K562 (cell line): ENCODE data around the gene ARHGEF26. TPM values are rescaled to one million over a fixed set of nuclear protein-coding genes. Genes with fewer than 3 reads are reported as not detected.

Experiments
- ATAC-seq: fragments of 200-7000 bp; cut with Tn5 transposase; 3 replicates; pipeline ENCODE4 v1.9.1; 2020; ENCODE audit warnings: moderate library complexity
- BruUV-seq: library from RNA; stranded (reverse); fragments of 400-500 nt; replicated peaks from 2 replicates; lab custom pipeline; 2021; lab: Mats Ljungman, UMichigan
- CTCF ChIA-PET: fragments of 300-600 bp; formaldehyde crosslinking; extraction: SDS; loops from one replicate; lab custom pipeline; 2021; ENCODE audit warnings: low intra/inter-chr PET ratio; lab: Yijun Ruan, JAX
- POLR2A ChIA-PET: fragments of 300-600, 350-650 bp; sonication (Branson Sonifier 250); formaldehyde crosslinking; extraction: SDS; loops from one replicate; lab custom pipeline; 2021; ENCODE audit warnings: antibody characterized with exemption, inconsistent platforms; lab: Yijun Ruan, JAX
- DNase-seq, 4 experiments: peaks; one replicate each; pipeline versions ENCODE4 v3.0.0 to v3.0.0-alpha.2; 2011 to 2018; ENCODE audit warnings: low spot score in 3 of 4, mixed read lengths in 3 of 4; ENCODE audit errors: extremely low read depth in 1 of 4
- FAIRE-seq: peaks from 2 replicates; lab custom pipeline; 2011; peaks lifted over from hg19 to GRCh38; lab: Jason Lieb, UNC
- H2AFZ ChIP-seq: 2 replicates; pipeline ENCODE4 v1.6.0; 2011; ENCODE audit warnings: low read depth, low read length, control low read depth, inconsistent platforms
- H3K27ac ChIP-seq: fragments of 200-600 bp; 3 replicates; pipeline ENCODE4 v1.8.0; 2011; ENCODE audit warnings: low read depth, mild to moderate bottlenecking, control low read depth, inconsistent platforms, low read length, moderate library complexity, mixed read lengths; ENCODE audit errors: extremely low read depth
- H3K27me3 ChIP-seq, 2 experiments: fragments of 300-600 bp in 1 of 2; 2 replicates in 1 of 2; 3 replicates in 1 of 2; pipeline versions ENCODE4 v1.6.0 to v1.8.0; 2011; ENCODE audit warnings: inconsistent platforms in 2 of 2, low read length in 2 of 2, mild to moderate bottlenecking in 1 of 2, mixed read lengths in 1 of 2, moderate library complexity in 1 of 2; ENCODE audit not compliant: control insufficient read depth in 2 of 2, insufficient read depth in 2 of 2
- H3K36me3 ChIP-seq: fragments of 300-600 bp; 3 replicates; pipeline ENCODE4 v1.8.0; 2011; ENCODE audit warnings: mild to moderate bottlenecking, low read length, inconsistent platforms; ENCODE audit not compliant: control insufficient read depth, insufficient read depth
- H3K4me1 ChIP-seq, 2 experiments: fragments of 200-600 bp in 1 of 2; replicated peaks in 1 of 2; 2 replicates in 1 of 2; 3 replicates in 1 of 2; pipeline versions ENCODE4 v1.5.1 to v1.8.0; 2011; ENCODE audit warnings: inconsistent platforms in 2 of 2, low read length in 2 of 2, mild to moderate bottlenecking in 1 of 2, mixed read lengths in 1 of 2, moderate library complexity in 1 of 2; ENCODE audit not compliant: control insufficient read depth in 2 of 2, insufficient read depth in 2 of 2
- H3K4me2 ChIP-seq: 2 replicates; pipeline ENCODE4 v1.6.1; 2011; ENCODE audit warnings: low read length, control low read depth, inconsistent platforms, mixed read lengths; ENCODE audit not compliant: insufficient read depth
- H3K4me3 ChIP-seq: fragments of 200-600 bp; sonication (generic), shearing (Covaris generic); 2 replicates; pipeline ENCODE4 v1.5.1; 2016; ENCODE audit warnings: control low read depth, inconsistent platforms
- H3K79me2 ChIP-seq: fragments of 200-600 bp; 3 replicates; pipeline ENCODE4 v1.8.0; 2011; ENCODE audit warnings: low read length, inconsistent platforms; ENCODE audit not compliant: control insufficient read depth, insufficient read depth
- H3K9ac ChIP-seq, 2 experiments: 2 replicates each; pipeline versions ENCODE4 v1.6.0 to v1.6.1; 2011; ENCODE audit warnings: low read depth in 2 of 2, low read length in 2 of 2, control low read depth in 1 of 2, inconsistent platforms in 1 of 2, mild to moderate bottlenecking in 1 of 2, mixed read lengths in 1 of 2; ENCODE audit not compliant: insufficient read depth in 1 of 2
- H3K9me1 ChIP-seq: one replicate; pipeline ENCODE4 v1.6.0; 2011; ENCODE audit warnings: inconsistent platforms, mild to moderate bottlenecking, low read length, moderate library complexity; ENCODE audit not compliant: control insufficient read depth, insufficient read depth
- H3K9me3 ChIP-seq: replicated peaks from 2 replicates; pipeline ENCODE4 v1.5.1; 2011; ENCODE audit warnings: low read depth, low read length, inconsistent platforms; ENCODE audit not compliant: control insufficient read depth, insufficient read depth
- H4K20me1 ChIP-seq: replicated peaks from 2 replicates; pipeline ENCODE4 v1.6.1; 2011; ENCODE audit warnings: low read length, inconsistent platforms, mixed read lengths; ENCODE audit not compliant: control insufficient read depth, insufficient read depth
- BCL6 ChIP-seq: fragments of 250-450 bp; sonication (Bioruptor Pico); IDR thresholded peaks from 2 replicates; pipeline ENCODE4 v1.4.0; 2020
- FOS ChIP-seq: IDR thresholded peaks from 3 replicates; pipeline ENCODE4 v1.6.1; 2011; ENCODE audit not compliant: insufficient read length; ENCODE audit errors: extremely low read depth
- HSF4 ChIP-seq: fragments of 250-450 bp; sonication (Bioruptor Pico); IDR thresholded peaks from 2 replicates; pipeline ENCODE4 v2.1.2; 2022; ENCODE audit warnings: mild to moderate bottlenecking, moderate library complexity, borderline replicate concordance
- NR2C1 ChIP-seq, 2 experiments: fragments of 450-650 bp; IDR thresholded peaks; 2 replicates each; pipeline ENCODE4 v1.6.1; 2017; ENCODE audit warnings: mild to moderate bottlenecking in 2 of 2, antibody characterized with exemption in 1 of 2, inconsistent platforms in 1 of 2, missing compliant biosample characterization in 1 of 2, missing genetic modification characterization in 1 of 2
- ZNF316 ChIP-seq: fragments of 450-650 bp; IDR thresholded peaks from 2 replicates; pipeline ENCODE4 v1.6.1; 2016
- WGBS: fragments of 100-300 bp; shearing (Covaris generic); methylation state at CpG from one replicate; pipeline ENCODE4 v1.1.6; 2016; ENCODE audit warnings: low coverage, mixed read lengths; ENCODE audit not compliant: insufficient coverage; ENCODE audit errors: missing lambda C conversion rate; 5-methylcytosine and 5-hydroxymethylcytosine counted together
- in situ Hi-C: fragments of 300-500 bp; cut with MboI; formaldehyde crosslinking; loops from 4 replicates; pipeline ENCODE4 v1.15.0; 2018; ENCODE audit warnings: inconsistent platforms, mixed read lengths
- intact Hi-C: fragments of 100-400 bp; cut with micrococcal nuclease; formaldehyde crosslinking; loops from 2 replicates; pipeline ENCODE4 v1.14.2; 2022
- polyA plus RNA-seq, 8 experiments: library from polyadenylated mRNA; depleted of rRNA in 4 of 8; stranded (reverse) in 5 of 8; unstranded in 3 of 8; fragments of >200 nt; fragmentation: Nextera tagmentation in 2 of 8; fragmentation: Illumina TruSeq in 1 of 8; extraction: Ambion mirVana in 2 of 8; extraction: Trizol in 1 of 8; gene quantifications; 2 replicates each; pipeline versions ENCODE4 v1.2.1 to v1.2.3, GENCODE V29; 2011 to 2014; ENCODE audit warnings: inconsistent platforms in 1 of 8, missing spikeins in 1 of 8
- total RNA-seq, 7 experiments: library from RNA; depleted of rRNA in 6 of 7; stranded (reverse); fragments of >200 nt in 6 of 7; fragmentation: Illumina TruSeq in 2 of 7; extraction: Trizol in 2 of 7; gene quantifications; 2 replicates each; pipeline versions ENCODE4 v1.2.1 to v1.2.3, GENCODE V29; 2011 to 2021; ENCODE audit warnings: low replicate concordance in 1 of 7

Gene ARHGEF26
- total and polyA plus RNA-seq, 9 of the 15 experiments (the other 6 are each of a cell fraction or from before 2014, with no cell fraction given): 0.01 to 0.11 (median 0.04) TPM; not detected in 2

DNA sequence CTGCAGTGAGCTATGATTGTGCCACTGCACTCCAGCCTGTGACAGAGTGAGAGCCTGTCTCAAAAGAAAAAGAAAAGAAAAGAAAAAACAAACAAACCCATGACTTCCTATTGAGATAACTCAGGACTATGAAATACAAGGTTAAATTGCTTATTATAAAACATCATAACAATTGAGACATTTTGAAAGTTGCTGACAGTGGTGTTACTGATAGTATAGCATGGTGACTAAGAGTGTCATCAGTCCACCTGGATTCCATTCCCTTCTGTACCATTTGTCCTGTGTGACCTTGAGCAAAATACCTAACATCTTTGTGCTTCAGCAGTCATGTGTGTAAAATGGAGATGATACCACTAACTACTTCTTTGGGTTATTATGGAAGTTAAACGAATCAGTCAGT lies 49.1 kb downstream of the ARHGEF26 start:
- intact Hi-C loops: no loop called here
- Histone ChIP-seq H3K4me1 (no peaks in the 10 kb centered on the region), H3K9me1 (no peaks in the 10 kb centered on the region)

DNA sequence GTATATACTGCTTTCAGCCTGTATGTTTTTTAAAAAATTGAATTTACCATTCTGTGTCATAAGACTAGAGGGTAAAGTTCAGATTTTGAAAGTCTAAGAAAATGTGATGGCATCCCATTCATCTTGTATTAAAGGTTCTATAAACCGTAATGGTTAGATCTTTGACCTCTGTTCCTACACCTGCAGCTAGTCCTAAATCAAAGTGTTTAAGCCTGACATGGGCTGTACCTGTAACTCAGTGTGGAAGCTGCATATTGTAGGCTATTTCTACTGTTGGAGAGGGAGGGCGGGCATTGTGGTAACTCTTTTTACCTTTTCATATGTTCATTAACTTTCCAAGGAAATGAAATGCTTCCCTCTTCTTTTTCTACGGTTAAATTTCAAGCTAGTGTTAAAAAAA lies 53.9 kb downstream of the ARHGEF26 start:
- no peak for FAIRE-seq

More for the DNA sequence above, 49.1 kb downstream of the ARHGEF26 start:
- no peak overlapping the region for H2AFZ ChIP-seq
- FAIRE-seq (no peak), ATAC-seq (no peak), DNase-seq (no peak)
- in situ Hi-C loops: no loop called here
- POLR2A ChIA-PET: interaction anchor here (0.9 kb wide), 1 partner anchor 16 kb away, joined by 3 read pairs; no protein-coding TSS in a partner anchor
- H3K27me3 ChIP-seq: no peaks in the 10 kb centered on the region
- no peaks in the 10 kb centered on the region for H3K9me3 ChIP-seq
- CTCF ChIA-PET: no interaction called here
- H3K9ac ChIP-seq: no peak overlapping the region
- BruUV-seq: no TSS peak
- H3K4me2 ChIP-seq: no peak overlapping the region
- H3K79me2 ChIP-seq: no peaks in the 10 kb centered on the region
- no peaks in the 10 kb centered on the region for H4K20me1 ChIP-seq
- TF ChIP-seq FOS: no peak
- TF ChIP-seq NR2C1 (IDR thresholded peaks at IDR 0.05): no peak
- TF ChIP-seq NR2C1 (tag; IDR thresholded peaks at IDR 0.05): no peak
- TF ChIP-seq ZNF316: 0 out of 2 replicates have a peak, but pooled peaks have one; percentile 8
- H3K4me3 ChIP-seq: no peak overlapping the region
- H3K27ac ChIP-seq: no peak overlapping the region
- H3K36me3 ChIP-seq: no peaks in the 10 kb centered on the region
- 0% methylated on average over 1 of the region's 1 CpG for WGBS

More for the DNA sequence above, 53.9 kb downstream of the ARHGEF26 start:
- no peaks in the 10 kb centered on the region for H3K9me1 ChIP-seq
- DNase-seq (no peak), ATAC-seq (no peak)
- no peaks in the 10 kb centered on the region for H4K20me1 ChIP-seq
- no TSS peak for BruUV-seq
- in situ Hi-C loops (no loop called here), intact Hi-C loops (no loop called here)
- H3K9ac ChIP-seq: no peak overlapping the region
- H2AFZ ChIP-seq: no peak overlapping the region
- H3K9me3 ChIP-seq: no peaks in the 10 kb centered on the region
- TF ChIP-seq HSF4 (CRISPR knock-in tag): no peak
- TF ChIP-seq BCL6 (CRISPR knock-in tag): no peak
- TF ChIP-seq, all 486 proteins: peak for 0
- 0% methylated on average over 3 of the region's 3 CpGs for WGBS
- ChIA-PET CTCF (no interaction called here), POLR2A (no interaction called here)
- H3K4me2 ChIP-seq: no peak overlapping the region
- H3K4me3 ChIP-seq: no peak overlapping the region
- H3K27ac ChIP-seq: no peak overlapping the region
- H3K27me3 ChIP-seq: no peaks in the 10 kb centered on the region
- H3K79me2 ChIP-seq: no peaks in the 10 kb centered on the region
- H3K4me1 ChIP-seq: no peaks in the 10 kb centered on the region
- H3K36me3 ChIP-seq: no peaks in the 10 kb centered on the region
